Measurements from ENCODE around the gene TENM3.

The TENM3 gene

GRCh38 chr4:182255441-182256190, 12.4 kb downstream of the TENM3 start:
- DNase-seq: no peak

GRCh38 chr4:182257016-182257415, 13.8 kb downstream of the TENM3 start:
- no peak for DNase-seq

GRCh38 chr4:182257503-182257902, 14.3 kb downstream of the TENM3 start:
- no peak for DNase-seq

GRCh38 chr4:182258441-182259000, 15.3 kb downstream of the TENM3 start:
- no peak for DNase-seq

GRCh38 chr4:182261651-182262223, 18.5 kb downstream of the TENM3 start:
- DNase-seq: no peak

GRCh38 chr4:182263562-182263961, 20.4 kb downstream of the TENM3 start:
- DNase-seq: no peak

- DNase-seq: no peak
Observed at GRCh38 chr4:182264139-182264752, 21.0 kb downstream of the TENM3 start.

GRCh38 chr4:182265881-182266280, 22.7 kb downstream of the TENM3 start:
- DNase-seq: no peak

GRCh38 chr4:182267048-182267447, 23.8 kb downstream of the TENM3 start:
- DNase-seq: no peak

- no peak for DNase-seq
Observed at GRCh38 chr4:182268966-182269365, 25.8 kb downstream of the TENM3 start.

GRCh38 chr4:182271731-182272130, 28.5 kb downstream of the TENM3 start:
- no peak for DNase-seq

- no peak for DNase-seq
Observed at GRCh38 chr4:182272151-182272550, 28.9 kb downstream of the TENM3 start.

- no peak for DNase-seq
Observed at GRCh38 chr4:182273191-182273935, 30.2 kb downstream of the TENM3 start.

- DNase-seq: no peak
Observed at GRCh38 chr4:182276210-182277109, 33.3 kb downstream of the TENM3 start.

GRCh38 chr4:182277377-182277776, 34.2 kb downstream of the TENM3 start:
- no peak for DNase-seq

- DNase-seq: no peak
Observed at GRCh38 chr4:182278729-182279128, 35.5 kb downstream of the TENM3 start.

- DNase-seq: no peak
Observed at GRCh38 chr4:182280436-182281111, 37.4 kb downstream of the TENM3 start.

- DNase-seq: no peak
Observed at GRCh38 chr4:182286035-182286434, 42.8 kb downstream of the TENM3 start.

GRCh38 chr4:182286931-182287330, 43.7 kb downstream of the TENM3 start:
- DNase-seq: no peak

GRCh38 chr4:182288534-182288933, 45.3 kb downstream of the TENM3 start:
- DNase-seq: no peak

GRCh38 chr4:182289809-182290208, 46.6 kb downstream of the TENM3 start:
- no peak for DNase-seq

- DNase-seq: no peak
Observed at GRCh38 chr4:182291175-182291574, 48.0 kb downstream of the TENM3 start.

Measured in NCI-H2171 (cell line).